ENCODE results near the gene NEFH.

NEFH gene

GRCh38 chr22:29517215-29517908 is 37.3 kb downstream of the NEFH start:
- no peaks in the 10 kb centered on the region for H3K4me1 ChIP-seq (ENCODE audit: insufficient read depth, insufficient read length)
- no peak overlapping the region for H3K9ac ChIP-seq (ENCODE audit: insufficient read length, low read depth)
- H3K4me3 ChIP-seq (ENCODE audit: insufficient read length, low read depth): no peak overlapping the region
- no peaks in the 10 kb centered on the region for H3K27me3 ChIP-seq (ENCODE audit: insufficient read depth, insufficient read length)
- no peak for DNase-seq (ENCODE audit: low read depth, low spot score)
- peaks cover 74% of the 10 kb centered on the region for H3K36me3 ChIP-seq (ENCODE audit: insufficient read depth, insufficient read length, low read length)
- no peak for TF ChIP-seq SUZ12 (IDR thresholded peaks at IDR 0.05; ENCODE audit: extremely low read depth, insufficient read depth, insufficient read length)
- TF ChIP-seq YY1 (IDR thresholded peaks at IDR 0.05; ENCODE audit: insufficient read depth, insufficient read length): no peak
- no peak for TF ChIP-seq ZNF274 (IDR thresholded peaks at IDR 0.05; ENCODE audit: low read depth, low read length)
- no peaks in the 10 kb centered on the region for H3K9me3 ChIP-seq (ENCODE audit: insufficient read depth, low read length)

- Histone ChIP-seq H3K4me3 (ENCODE audit: insufficient read length, low read depth) (no peak overlapping the region), H3K9me3 (ENCODE audit: insufficient read depth, low read length) (no peaks in the 10 kb centered on the region), H3K36me3 (ENCODE audit: insufficient read depth, insufficient read length, low read length) (peaks cover 73% of the 10 kb centered on the region), H3K4me1 (ENCODE audit: insufficient read depth, insufficient read length) (no peaks in the 10 kb centered on the region), H3K27me3 (ENCODE audit: insufficient read depth, insufficient read length) (no peaks in the 10 kb centered on the region), H3K9ac (ENCODE audit: insufficient read length, low read depth) (no peak overlapping the region)
- no peak for DNase-seq (ENCODE audit: low read depth, low spot score)
- TF ChIP-seq SUZ12 (IDR thresholded peaks at IDR 0.05; ENCODE audit: extremely low read depth, insufficient read depth, insufficient read length) (no peak), ZNF274 (IDR thresholded peaks at IDR 0.05; ENCODE audit: low read depth, low read length) (no peak), YY1 (IDR thresholded peaks at IDR 0.05; ENCODE audit: insufficient read depth, insufficient read length) (no peak)
These were observed 38.4 kb downstream of the NEFH start for GRCh38 chr22:29518427-29518826.

DNA sequence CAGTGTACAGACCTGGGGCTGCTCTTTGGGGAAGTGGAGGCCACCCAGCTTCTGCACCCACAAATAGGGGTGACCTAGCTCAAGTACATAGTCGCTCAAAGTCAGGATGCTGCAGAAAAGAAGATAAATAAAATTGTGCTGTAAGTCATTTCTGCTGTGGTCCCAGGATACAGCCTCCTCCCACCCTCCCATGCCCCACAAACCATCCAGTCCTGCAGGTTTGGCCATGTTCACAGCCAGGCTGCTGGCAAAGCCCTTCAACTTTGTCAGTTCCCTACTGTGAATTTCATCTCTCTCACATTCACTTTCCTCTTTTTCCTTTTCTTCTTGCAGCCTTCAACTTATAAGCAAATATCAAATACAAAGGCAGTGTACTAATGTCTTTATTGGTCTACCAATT is 40.0 kb downstream of the NEFH start:
- H3K36me3 ChIP-seq (ENCODE audit: insufficient read depth, insufficient read length, low read length): peaks cover 86% of the 10 kb centered on the region
- TF ChIP-seq YY1 (IDR thresholded peaks at IDR 0.05; ENCODE audit: insufficient read depth, insufficient read length) (no peak), ZNF274 (IDR thresholded peaks at IDR 0.05; ENCODE audit: low read depth, low read length) (no peak), SUZ12 (IDR thresholded peaks at IDR 0.05; ENCODE audit: extremely low read depth, insufficient read depth, insufficient read length) (no peak)
- no peak overlapping the region for H3K9ac ChIP-seq (ENCODE audit: insufficient read length, low read depth)
- H3K4me1 ChIP-seq (ENCODE audit: insufficient read depth, insufficient read length): no peaks in the 10 kb centered on the region
- no peaks in the 10 kb centered on the region for H3K27me3 ChIP-seq (ENCODE audit: insufficient read depth, insufficient read length)
- H3K9me3 ChIP-seq (ENCODE audit: insufficient read depth, low read length): no peaks in the 10 kb centered on the region
- no peak for DNase-seq (ENCODE audit: low read depth, low spot score)
- H3K4me3 ChIP-seq (ENCODE audit: insufficient read length, low read depth): no peak overlapping the region

- no peak for DNase-seq (ENCODE audit: low read depth, low spot score)
- H3K27me3 ChIP-seq (ENCODE audit: insufficient read depth, insufficient read length): no peaks in the 10 kb centered on the region
- H3K9ac ChIP-seq (ENCODE audit: insufficient read length, low read depth): no peak overlapping the region
- no peaks in the 10 kb centered on the region for H3K4me1 ChIP-seq (ENCODE audit: insufficient read depth, insufficient read length)
- H3K36me3 ChIP-seq (ENCODE audit: insufficient read depth, insufficient read length, low read length): peaks cover 88% of the 10 kb centered on the region
- no peaks in the 10 kb centered on the region for H3K9me3 ChIP-seq (ENCODE audit: insufficient read depth, low read length)
- TF ChIP-seq SUZ12 (IDR thresholded peaks at IDR 0.05; ENCODE audit: extremely low read depth, insufficient read depth, insufficient read length) (no peak), YY1 (IDR thresholded peaks at IDR 0.05; ENCODE audit: insufficient read depth, insufficient read length) (no peak), ZNF274 (IDR thresholded peaks at IDR 0.05; ENCODE audit: low read depth, low read length) (no peak)
- H3K4me3 ChIP-seq (ENCODE audit: insufficient read length, low read depth): no peak overlapping the region
These were observed 40.8 kb downstream of the NEFH start for GRCh38 chr22:29520851-29521250.

GRCh38 chr22:29521526-29521925 is 41.5 kb downstream of the NEFH start:
- Histone ChIP-seq H3K27me3 (ENCODE audit: insufficient read depth, insufficient read length) (no peaks in the 10 kb centered on the region), H3K4me1 (ENCODE audit: insufficient read depth, insufficient read length) (no peaks in the 10 kb centered on the region), H3K4me3 (ENCODE audit: insufficient read length, low read depth) (no peak overlapping the region), H3K9ac (ENCODE audit: insufficient read length, low read depth) (no peak overlapping the region), H3K36me3 (ENCODE audit: insufficient read depth, insufficient read length, low read length) (peaks cover 84% of the 10 kb centered on the region), H3K9me3 (ENCODE audit: insufficient read depth, low read length) (no peaks in the 10 kb centered on the region)
- no peak for TF ChIP-seq YY1 (IDR thresholded peaks at IDR 0.05; ENCODE audit: insufficient read depth, insufficient read length)
- TF ChIP-seq ZNF274 (IDR thresholded peaks at IDR 0.05; ENCODE audit: low read depth, low read length): no peak
- TF ChIP-seq SUZ12 (IDR thresholded peaks at IDR 0.05; ENCODE audit: extremely low read depth, insufficient read depth, insufficient read length): no peak
- DNase-seq (ENCODE audit: low read depth, low spot score): no peak

DNA sequence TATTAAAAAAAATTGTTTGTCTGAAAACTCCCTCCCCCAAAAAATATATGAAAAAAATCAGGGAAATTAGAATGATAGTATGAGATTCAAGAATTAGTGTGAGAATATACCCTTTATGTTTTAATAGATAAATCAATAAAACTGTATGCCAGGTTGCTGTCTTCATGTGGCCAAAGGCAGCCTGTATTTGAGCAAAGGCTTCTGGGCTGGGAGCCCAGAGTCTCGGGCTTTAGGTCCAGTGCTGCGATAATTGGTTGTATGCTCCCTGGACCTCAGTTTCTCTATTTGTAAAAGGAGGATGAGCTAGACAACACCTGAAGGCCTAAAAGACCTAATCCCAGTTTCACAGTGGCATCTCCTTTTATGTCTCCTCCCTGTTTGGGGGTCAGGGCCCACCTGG is 43.7 kb downstream of the NEFH start:
- Histone ChIP-seq H3K4me3 (ENCODE audit: insufficient read length, low read depth) (no peak overlapping the region), H3K27me3 (ENCODE audit: insufficient read depth, insufficient read length) (no peaks in the 10 kb centered on the region), H3K36me3 (ENCODE audit: insufficient read depth, insufficient read length, low read length) (peaks cover 83% of the 10 kb centered on the region), H3K4me1 (ENCODE audit: insufficient read depth, insufficient read length) (no peaks in the 10 kb centered on the region), H3K9me3 (ENCODE audit: insufficient read depth, low read length) (no peaks in the 10 kb centered on the region), H3K9ac (ENCODE audit: insufficient read length, low read depth) (no peak overlapping the region)
- TF ChIP-seq SUZ12 (IDR thresholded peaks at IDR 0.05; ENCODE audit: extremely low read depth, insufficient read depth, insufficient read length) (no peak), YY1 (IDR thresholded peaks at IDR 0.05; ENCODE audit: insufficient read depth, insufficient read length) (no peak), ZNF274 (IDR thresholded peaks at IDR 0.05; ENCODE audit: low read depth, low read length) (no peak)
- no peak for DNase-seq (ENCODE audit: low read depth, low spot score)

DNA sequence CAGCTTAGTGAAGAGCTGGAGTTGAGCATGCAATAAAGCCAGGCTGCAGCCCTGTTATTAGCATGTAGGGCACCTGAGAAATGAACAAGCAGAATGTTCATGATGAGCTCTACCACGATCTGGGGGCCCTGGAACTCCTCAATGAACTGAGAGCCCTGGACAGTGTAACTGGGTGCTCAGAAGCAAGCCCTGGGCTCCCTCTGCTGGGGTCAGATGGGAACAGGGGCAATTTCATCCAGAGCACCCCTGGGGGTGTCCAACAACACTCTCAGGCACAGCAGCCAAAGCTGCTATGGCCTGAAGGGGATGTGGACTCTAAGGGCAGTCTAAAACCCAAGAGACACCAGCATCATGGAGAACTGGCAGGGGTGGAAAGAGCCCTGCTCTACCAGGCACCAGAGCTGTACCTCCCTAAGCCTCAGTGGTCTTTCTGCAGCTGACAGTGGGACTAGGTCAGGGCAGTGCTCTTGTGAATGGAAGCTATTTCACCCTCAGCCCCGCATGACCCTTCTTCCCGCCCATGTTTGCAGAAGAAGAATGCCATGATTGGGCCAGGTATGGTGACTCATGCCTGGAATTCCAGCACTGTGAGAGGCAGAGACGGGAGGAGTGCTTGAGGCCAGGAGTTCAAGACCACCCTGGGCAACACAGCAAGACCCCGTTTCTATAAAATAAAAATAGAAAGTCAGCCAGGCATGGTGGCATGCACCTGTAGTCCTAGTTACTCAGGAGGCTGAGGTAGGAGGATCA is 44.6 kb downstream of the NEFH start:
- DNase-seq (ENCODE audit: low read depth, low spot score): no peak
- no peaks in the 10 kb centered on the region for H3K27me3 ChIP-seq (ENCODE audit: insufficient read depth, insufficient read length)
- peaks cover 84% of the 10 kb centered on the region for H3K36me3 ChIP-seq (ENCODE audit: insufficient read depth, insufficient read length, low read length)
- no peak overlapping the region for H3K9ac ChIP-seq (ENCODE audit: insufficient read length, low read depth)
- no peaks in the 10 kb centered on the region for H3K9me3 ChIP-seq (ENCODE audit: insufficient read depth, low read length)
- H3K4me3 ChIP-seq (ENCODE audit: insufficient read length, low read depth): no peak overlapping the region
- TF ChIP-seq YY1 (IDR thresholded peaks at IDR 0.05; ENCODE audit: insufficient read depth, insufficient read length): no peak
- no peaks in the 10 kb centered on the region for H3K4me1 ChIP-seq (ENCODE audit: insufficient read depth, insufficient read length)
